B cell (primary cell): Measurements from ENCODE around the gene SHC2. TPM values are rescaled to one million over a fixed set of nuclear protein-coding genes. Genes with fewer than 3 reads are reported as not detected.
"Not testable (repeated sequence)": the region's sequence is repeated elsewhere in the genome, so short reads cannot be mapped to it uniquely, and the experiment has no call there.

Experiments used
- ATAC-seq: fragments of 200-7000 bp; cut with Tn5 transposase; one replicate; pipeline ENCODE4 v1.10.0; 2021; ENCODE audit warnings: low read depth, mild to moderate bottlenecking, moderate number of reproducible peaks, moderate library complexity
- CTCF ChIA-PET: fragments of 350-600 bp; sonication (Branson Sonifier 250); formaldehyde crosslinking; loops from one replicate; lab custom pipeline; 2021; ENCODE audit warnings: antibody characterized with exemption, inconsistent platforms; lab: Charles Lee
- POLR2A ChIA-PET: fragments of 350-600 bp; sonication (Branson Sonifier 250); formaldehyde crosslinking; loops from one replicate; lab custom pipeline; 2021; ENCODE audit warnings: antibody characterized with exemption; lab: Charles Lee
- DNase-seq: peaks from one replicate; pipeline ENCODE4 v3.0.0; 2013
- H2AFZ ChIP-seq: 2 replicates; pipeline ENCODE4 v1.6.1; 2012; ENCODE audit warnings: mild to moderate bottlenecking, low read depth, low read length; ENCODE audit not compliant: insufficient read depth, poor library complexity, severe bottlenecking
- H3K27ac ChIP-seq, 2 donors: 1 replicate in 1 of 2; 2 replicates in 1 of 2; pipeline ENCODE4 v1.5.1; 2012 to 2013; ENCODE audit warnings: low read length in 2 of 2, mild to moderate bottlenecking in 2 of 2, moderate library complexity in 1 of 2
- H3K27me3 ChIP-seq, 4 experiments: fragments of 200-600 bp in 1 of 4; sonication (generic) in 1 of 4; replicated peaks in 1 of 4; 1 replicate in 2 of 4; 2 replicates in 2 of 4; pipeline versions ENCODE4 v1.6.1 to v1.7.0; 2013 to 2016; ENCODE audit warnings: low read length in 3 of 4, mild to moderate bottlenecking in 2 of 4, mixed read lengths in 1 of 4, moderate library complexity in 1 of 4; ENCODE audit not compliant: insufficient read depth in 4 of 4, control insufficient read depth in 3 of 4; ENCODE audit errors: control extremely low read depth in 1 of 4
- H3K36me3 ChIP-seq, 2 experiments: replicated peaks in 1 of 2; 1 replicate in 1 of 2; 2 replicates in 1 of 2; pipeline versions ENCODE4 v1.6.1 to v1.7.1; 2013; ENCODE audit warnings: low read length in 1 of 2; ENCODE audit not compliant: insufficient read depth in 2 of 2, control insufficient read depth in 1 of 2; ENCODE audit errors: control extremely low read depth in 1 of 2, extremely low read depth in 1 of 2
- H3K4me1 ChIP-seq, 2 donors: fragments of 200-600 bp in 1 of 2; sonication (generic) in 1 of 2; 1 replicate in 1 of 2; 2 replicates in 1 of 2; pipeline versions ENCODE4 v1.5.1 to v1.6.1; 2013 to 2017; ENCODE audit warnings: low read length in 2 of 2; ENCODE audit not compliant: control insufficient read depth in 2 of 2, insufficient read depth in 2 of 2
- H3K4me2 ChIP-seq: replicated peaks from 2 replicates; pipeline ENCODE3; 2012; ENCODE audit warnings: mild to moderate bottlenecking, low read depth, low read length; ENCODE audit not compliant: poor library complexity, severe bottlenecking
- H3K4me3 ChIP-seq, 5 experiments: fragments of 200-600 bp in 1 of 5; sonication (generic) in 1 of 5; 1 replicate in 3 of 5; 2 replicates in 2 of 5; pipeline versions ENCODE4 v1.5.1 to v1.7.0; 2011 to 2016; ENCODE audit warnings: low read length in 4 of 5, mild to moderate bottlenecking in 4 of 5, low read depth in 2 of 5, control low read depth in 1 of 5, moderate library complexity in 1 of 5; ENCODE audit not compliant: insufficient read depth in 1 of 5; ENCODE audit errors: control extremely low read depth in 1 of 5, extremely low read depth in 1 of 5
- H3K79me2 ChIP-seq: fragments of 200-600 bp; sonication (generic); one replicate; pipeline ENCODE4 v1.6.0; 2016; ENCODE audit warnings: low read length; ENCODE audit not compliant: control insufficient read depth, insufficient read depth
- H3K9ac ChIP-seq: fragments of 200-600 bp; sonication (generic); 2 replicates; pipeline ENCODE4 v1.6.1; 2017; ENCODE audit warnings: mild to moderate bottlenecking, low read length, moderate library complexity
- H3K9me3 ChIP-seq, 3 donors: one replicate each; pipeline versions ENCODE4 v1.6.1 to v1.7.1; 2013; ENCODE audit warnings: low read length in 2 of 3; ENCODE audit not compliant: control insufficient read depth in 2 of 3, insufficient read depth in 1 of 3; ENCODE audit errors: control extremely low read depth in 1 of 3
- H4K20me1 ChIP-seq: 2 replicates; pipeline ENCODE4 v1.6.0; 2012; ENCODE audit warnings: mild to moderate bottlenecking, low read length; ENCODE audit not compliant: insufficient read depth, control insufficient read depth, poor library complexity, severe bottlenecking
- H3K27ac Mint-ChIP-seq: one replicate; pipeline ENCODE4 v1.8.0; 2021; ENCODE audit warnings: mixed read lengths
- H3K27me3 Mint-ChIP-seq: one replicate; pipeline ENCODE4 v1.8.0; 2021; ENCODE audit warnings: mixed read lengths
- H3K4me1 Mint-ChIP-seq: one replicate; pipeline ENCODE4 v1.8.0; 2021; ENCODE audit warnings: mixed read lengths
- H3K4me3 Mint-ChIP-seq: one replicate; pipeline ENCODE4 v1.8.0; 2021; ENCODE audit warnings: mixed read lengths
- H3K9me3 Mint-ChIP-seq: one replicate; pipeline ENCODE4 v1.8.0; 2022; ENCODE audit warnings: mixed read lengths; ENCODE audit not compliant: insufficient read depth
- CTCF ChIP-seq: fragments of 200-600 bp; IDR thresholded peaks from one replicate; pipeline ENCODE4 v1.8.0; 2022; ENCODE audit warnings: antibody characterized with exemption, mild to moderate bottlenecking
- EZH2 ChIP-seq: IDR thresholded peaks from 2 replicates; pipeline ENCODE4 v1.6.1; 2012; ENCODE audit warnings: borderline replicate concordance, low read depth, mild to moderate bottlenecking, moderate library complexity, low read length; ENCODE audit not compliant: insufficient read depth, poor library complexity, severe bottlenecking
- WGBS: methylation state at CpG from one replicate; pipeline ENCODE4 v1.1.5; 2013; ENCODE audit warnings: missing lambda C conversion rate; ENCODE audit not compliant: insufficient coverage; 5-methylcytosine and 5-hydroxymethylcytosine counted together
- intact Hi-C: fragments of 100-400 bp; cut with micrococcal nuclease; formaldehyde crosslinking; loops from one replicate; pipeline ENCODE4 v1.10.0; 2022
- polyA plus RNA-seq: library from polyadenylated mRNA; depleted of rRNA; stranded (reverse); fragments of >200 nt; gene quantifications from 2 replicates; pipeline ENCODE4 v1.2.3, GENCODE V29; 2012
- total RNA-seq, 2 donors: library from RNA; stranded (reverse); fragments of 120-200 nt in 1 of 2; gene quantifications; 1 replicate in 1 of 2; 2 replicates in 1 of 2; pipeline versions ENCODE4 v1.2.3 to v1.2.4, GENCODE V29; 2013 to 2022

Gene SHC2
- total and polyA plus RNA-seq, 2 donors (not counting 1 experiment from before 2014, with no cell fraction given), result 0.19 TPM; not detected in 1

- H3K9ac ChIP-seq, result no peak overlapping the region
- 24% methylated on average over 43 of the region's 44 CpGs for WGBS
- H3K79me2 ChIP-seq, result no peaks in the 10 kb centered on the region
- ChIA-PET CTCF (no interaction called here), POLR2A (no interaction called here)
- H2AFZ ChIP-seq, result peak overlapping the region; percentile 6
- no peak overlapping the region for H3K4me2 ChIP-seq
- no peak for ATAC-seq
- peaks cover 0 to 30% (median 6%) of the 10 kb centered on the region in 3 donors for H3K9me3 ChIP-seq
- intact Hi-C loops, result no loop called here
- Mint-ChIP-seq H3K4me1 (peaks cover 6% of the 10 kb centered on the region), H3K4me3 (no peak overlapping the region), H3K27ac (no peak overlapping the region), H3K27me3 (peaks cover 31% of the 10 kb centered on the region), H3K9me3 (peaks cover 6% of the 10 kb centered on the region)
- DNase-seq, result no peak
- H3K4me1 ChIP-seq, result peaks cover 4 to 11% of the 10 kb centered on the region in 2 donors
- H3K27ac ChIP-seq, result no peak overlapping the region
- H4K20me1 ChIP-seq, result no peaks in the 10 kb centered on the region
- peaks cover 0 to 16% (median 3%) of the 10 kb centered on the region in 4 experiments for H3K27me3 ChIP-seq
- TF ChIP-seq EZH2 (no peak), CTCF (no peak)
- no peaks in the 10 kb centered on the region for H3K36me3 ChIP-seq
- no peak overlapping the region for H3K4me3 ChIP-seq
Observed at GRCh38 chr19:383922-384798, 76.7 kb downstream of the SHC2 start.

- no peak overlapping the region for H3K4me3 ChIP-seq
- CTCF ChIA-PET, result no interaction called here
- H3K79me2 ChIP-seq, result no peaks in the 10 kb centered on the region
- no peaks in the 10 kb centered on the region for H4K20me1 ChIP-seq
- no peak overlapping the region for H3K4me2 ChIP-seq
- H3K27ac ChIP-seq, result no peak overlapping the region
- Mint-ChIP-seq H3K27me3 (peaks cover 25% of the 10 kb centered on the region), H3K4me1 (peaks cover 6% of the 10 kb centered on the region), H3K4me3 (no peak overlapping the region), H3K9me3 (peaks cover 6% of the 10 kb centered on the region), H3K27ac (no peak overlapping the region)
- POLR2A ChIA-PET, result no interaction called here
- 85% methylated on average over 19 of the region's 19 CpGs for WGBS
- intact Hi-C loops, result no loop called here
- peaks cover 0 to 16% (median 3%) of the 10 kb centered on the region in 4 experiments for H3K27me3 ChIP-seq
- H3K9me3 ChIP-seq, result peaks cover 0 to 31% (median 6%) of the 10 kb centered on the region in 3 donors
- no peak for ATAC-seq
- no peak for TF ChIP-seq CTCF
- TF ChIP-seq EZH2, result no peak
- peaks cover 4 to 11% of the 10 kb centered on the region in 2 donors for H3K4me1 ChIP-seq
- no peak overlapping the region for H2AFZ ChIP-seq
- no peak for DNase-seq
- H3K9ac ChIP-seq, result no peak overlapping the region
- H3K36me3 ChIP-seq, result no peaks in the 10 kb centered on the region
Observed at GRCh38 chr19:383040-383439, 77.8 kb downstream of the SHC2 start.

- H3K4me3 ChIP-seq, H3K79me2 ChIP-seq, H4K20me1 ChIP-seq, H3K4me2 ChIP-seq, H3K4me1 Mint-ChIP-seq, H3K36me3 ChIP-seq, H2AFZ ChIP-seq, H3K9ac ChIP-seq, intact Hi-C loops, H3K9me3 Mint-ChIP-seq, CTCF ChIA-PET, ATAC-seq, POLR2A ChIA-PET, H3K27ac ChIP-seq: not testable (repeated sequence)
- H3K4me3 Mint-ChIP-seq, result peak overlapping the region; percentile 45
- Histone ChIP-seq H3K27me3 (peaks cover 0 to 14% (median 3%) of the 10 kb centered on the region in 4 experiments), H3K9me3 (peaks cover 0 to 32% (median 6%) of the 10 kb centered on the region in 3 donors), H3K4me1 (peaks cover 4 to 11% of the 10 kb centered on the region in 2 donors)
- DNase-seq, result peak; percentile 43
- peak overlapping the region; percentile 71 for H3K27ac Mint-ChIP-seq
- H3K27me3 Mint-ChIP-seq, result peaks cover 25% of the 10 kb centered on the region
- 52% methylated on average over 7 of the region's 9 CpGs for WGBS
Observed at GRCh38 chr19:382578-382977, 78.3 kb downstream of the SHC2 start.
